HCT116 (cell line): Measurements from ENCODE around the gene ZNF628. TPM values are rescaled to one million over a fixed set of nuclear protein-coding genes. Genes with fewer than 3 reads are reported as not detected.

Experiments used
- ATAC-seq: fragments of 200-7000 bp; cut with Tn5 transposase; 2 replicates; pipeline ENCODE4 v1.9.1; 2020; ENCODE audit warnings: mild to moderate bottlenecking, moderate library complexity
- BruUV-seq: library from RNA; stranded (reverse); fragments of 400-500 nt; replicated peaks from 2 replicates; lab custom pipeline; 2021; lab: Mats Ljungman, UMichigan
- CTCF ChIA-PET: fragments of 300-600 bp; sonication (Branson Sonifier 250); formaldehyde crosslinking; loops from one replicate; lab custom pipeline; 2021; ENCODE audit warnings: antibody characterized with exemption; lab: Charles Lee
- POLR2A ChIA-PET: fragments of 300-600, 350-600 bp; sonication (Branson Sonifier 250); formaldehyde crosslinking; loops from one replicate; lab custom pipeline; 2021; ENCODE audit warnings: antibody characterized with exemption; lab: Charles Lee
- RAD21 ChIA-PET, 2 experiments: fragments of 300-600 bp; sonication (Branson Sonifier 250); formaldehyde crosslinking; loops; one replicate each; lab custom pipeline; 2023; ENCODE audit warnings: low total read pairs in 2 of 2; ENCODE audit not compliant: uncharacterized antibody in 2 of 2, unreplicated experiment in 2 of 2, low non-redundant PET in 1 of 2; lab: Charles Lee
- DNase-seq: peaks from one replicate; pipeline ENCODE4 v3.0.0-alpha.2; 2010; ENCODE audit warnings: low read depth, low spot score
- H2AFZ ChIP-seq: fragments of 200-600 bp; shearing (Covaris generic), sonication (generic); 2 replicates; pipeline ENCODE4 v1.6.1; 2017; ENCODE audit warnings: low read depth, mixed run types, mixed read lengths, antibody characterized with exemption, low read length; ENCODE audit not compliant: poor library complexity, severe bottlenecking
- H3K27ac ChIP-seq: 2 replicates; pipeline ENCODE4 v1.5.1; 2012; ENCODE audit warnings: low read depth, low read length
- H3K27me3 ChIP-seq: fragments of 200-600 bp; sonication (generic); 2 replicates; pipeline ENCODE4 v1.6.1; 2016; ENCODE audit warnings: mixed run types, low read length, mixed read lengths; ENCODE audit not compliant: insufficient read depth
- H3K36me3 ChIP-seq, 2 experiments: fragments of 200-500 bp in 1 of 2; fragments of 200-600 bp in 1 of 2; sonication (Bioruptor generic) in 1 of 2; sonication (generic) in 1 of 2; 2 replicates each; pipeline versions ENCODE4 v1.5.1 to v1.6.1; 2014 to 2016; ENCODE audit warnings: low read length in 2 of 2, inconsistent platforms in 1 of 2, mixed read lengths in 1 of 2, mixed run types in 1 of 2; ENCODE audit not compliant: insufficient read depth in 2 of 2, control insufficient read depth in 1 of 2
- H3K4me1 ChIP-seq, 2 experiments: fragments of 200-600 bp in 1 of 2; sonication (generic) in 1 of 2; 2 replicates each; pipeline versions ENCODE4 v1.5.1 to v1.6.1; 2012 to 2017; ENCODE audit warnings: low read length in 2 of 2, inconsistent platforms in 1 of 2, mild to moderate bottlenecking in 1 of 2, mixed read lengths in 1 of 2, mixed run types in 1 of 2, moderate library complexity in 1 of 2; ENCODE audit not compliant: insufficient read depth in 2 of 2, control insufficient read depth in 1 of 2
- H3K4me2 ChIP-seq: fragments of 200-600 bp; sonication (generic); 2 replicates; pipeline ENCODE4 v1.6.1; 2017; ENCODE audit warnings: mixed run types, low read length, mixed read lengths
- H3K4me3 ChIP-seq, 2 experiments: fragments of 200-600 bp in 1 of 2; sonication (generic) in 1 of 2; replicated peaks in 1 of 2; 2 replicates each; pipeline ENCODE4 v1.5.1; 2011 to 2016; ENCODE audit warnings: low read length in 2 of 2, control low read depth in 1 of 2, low read depth in 1 of 2, mild to moderate bottlenecking in 1 of 2, mixed read lengths in 1 of 2, mixed run types in 1 of 2
- H3K79me2 ChIP-seq: fragments of 200-600 bp; sonication (generic); 2 replicates; pipeline ENCODE4 v1.6.1; 2017; ENCODE audit warnings: mild to moderate bottlenecking, mixed run types, low read length, moderate library complexity, mixed read lengths; ENCODE audit not compliant: insufficient read depth
- H3K9ac ChIP-seq: fragments of 200-600 bp; sonication (generic); 2 replicates; pipeline ENCODE4 v1.6.1; 2016; ENCODE audit warnings: low read length, mixed read lengths
- H3K9me2 ChIP-seq: fragments of 200-600 bp; sonication (generic), shearing (Covaris generic); 2 replicates; pipeline ENCODE4 v1.6.1; 2017; ENCODE audit warnings: mixed run types, mild to moderate bottlenecking, moderate library complexity; ENCODE audit not compliant: insufficient read depth
- H3K9me3 ChIP-seq, 2 experiments: fragments of 200-500 bp in 1 of 2; fragments of 200-600 bp in 1 of 2; sonication (Bioruptor generic) in 1 of 2; sonication (generic) in 1 of 2; 2 replicates each; pipeline ENCODE4 v1.6.1; 2014 to 2017; ENCODE audit warnings: low read length in 2 of 2, mixed read lengths in 2 of 2, inconsistent platforms in 1 of 2, low read depth in 1 of 2, mild to moderate bottlenecking in 1 of 2, mixed run types in 1 of 2, moderate library complexity in 1 of 2; ENCODE audit not compliant: control insufficient read depth in 1 of 2, insufficient read depth in 1 of 2
- H4K20me1 ChIP-seq: fragments of 200-600 bp; sonication (generic), shearing (Covaris generic); 2 replicates; pipeline ENCODE4 v1.6.1; 2017; ENCODE audit warnings: mixed run types, mild to moderate bottlenecking, moderate library complexity; ENCODE audit not compliant: insufficient read depth
- CBX3 ChIP-seq: IDR thresholded peaks from 2 replicates; pipeline ENCODE4 v1.6.1; 2012; ENCODE audit warnings: low read depth
- CEBPB ChIP-seq: IDR thresholded peaks from 2 replicates; pipeline ENCODE4 v1.6.1; 2012; ENCODE audit warnings: low read depth
- EGR1 ChIP-seq: IDR thresholded peaks from 2 replicates; pipeline ENCODE4 v1.6.1; 2012; ENCODE audit warnings: low read depth
- ELF1 ChIP-seq: IDR thresholded peaks from 2 replicates; pipeline ENCODE4 v1.6.1; 2012; ENCODE audit warnings: low read depth, borderline replicate concordance
- EZH2 ChIP-seq: fragments of 200-600 bp; sonication (generic); IDR thresholded peaks from 2 replicates; pipeline ENCODE4 v1.6.1; 2017; ENCODE audit warnings: antibody characterized with exemption, mixed run types
- EZH2phosphoT487 ChIP-seq: fragments of 200-600 bp; IDR thresholded peaks from 2 replicates; pipeline ENCODE4 v1.6.1; 2018; ENCODE audit warnings: antibody characterized with exemption, borderline replicate concordance
- FOSL1 ChIP-seq: IDR thresholded peaks from 2 replicates; pipeline ENCODE4 v1.6.1; 2012; ENCODE audit warnings: low read depth
- POLR2AphosphoS5 ChIP-seq: IDR thresholded peaks from 2 replicates; pipeline ENCODE4 v1.6.1; 2011; ENCODE audit warnings: mild to moderate bottlenecking, low read depth, low read length, moderate library complexity
- RAD21 ChIP-seq: IDR thresholded peaks from 2 replicates; pipeline ENCODE4 v1.6.1; 2012; ENCODE audit warnings: low read depth, mild to moderate bottlenecking
- SP1 ChIP-seq: IDR thresholded peaks from 2 replicates; pipeline ENCODE4 v1.6.1; 2012; ENCODE audit warnings: low read depth
- TCF7L2 ChIP-seq: IDR thresholded peaks from 2 replicates; pipeline ENCODE4 v1.7.0; 2011; ENCODE audit warnings: borderline replicate concordance, inconsistent platforms; ENCODE audit not compliant: insufficient read depth, insufficient read length; ENCODE audit errors: extremely low read depth
- YY1 ChIP-seq: IDR thresholded peaks from 2 replicates; pipeline ENCODE4 v1.6.1; 2011; ENCODE audit warnings: low read length, low read depth, moderate library complexity, mild to moderate bottlenecking; ENCODE audit not compliant: insufficient replicate concordance; ENCODE audit errors: extremely low read depth
- intact Hi-C: fragments of 100-400 bp; cut with micrococcal nuclease; formaldehyde crosslinking; loops from 2 replicates; pipeline ENCODE4 v1.10.0; 2022
- total RNA-seq: library from RNA; stranded (reverse); gene quantifications from one replicate; pipeline ENCODE4 v1.2.1, GENCODE V29; 2021; ENCODE audit not compliant: unreplicated experiment
- TF ChIP-seq, protein P1 (sequence below): IDR thresholded peaks from 2 replicates; pipeline ENCODE4 v1.6.1; 2012; ENCODE audit warnings: low read depth

ZNF628 gene
- total RNA-seq, 1 experiment from 2014 or later = 14.9 TPM

DNA sequence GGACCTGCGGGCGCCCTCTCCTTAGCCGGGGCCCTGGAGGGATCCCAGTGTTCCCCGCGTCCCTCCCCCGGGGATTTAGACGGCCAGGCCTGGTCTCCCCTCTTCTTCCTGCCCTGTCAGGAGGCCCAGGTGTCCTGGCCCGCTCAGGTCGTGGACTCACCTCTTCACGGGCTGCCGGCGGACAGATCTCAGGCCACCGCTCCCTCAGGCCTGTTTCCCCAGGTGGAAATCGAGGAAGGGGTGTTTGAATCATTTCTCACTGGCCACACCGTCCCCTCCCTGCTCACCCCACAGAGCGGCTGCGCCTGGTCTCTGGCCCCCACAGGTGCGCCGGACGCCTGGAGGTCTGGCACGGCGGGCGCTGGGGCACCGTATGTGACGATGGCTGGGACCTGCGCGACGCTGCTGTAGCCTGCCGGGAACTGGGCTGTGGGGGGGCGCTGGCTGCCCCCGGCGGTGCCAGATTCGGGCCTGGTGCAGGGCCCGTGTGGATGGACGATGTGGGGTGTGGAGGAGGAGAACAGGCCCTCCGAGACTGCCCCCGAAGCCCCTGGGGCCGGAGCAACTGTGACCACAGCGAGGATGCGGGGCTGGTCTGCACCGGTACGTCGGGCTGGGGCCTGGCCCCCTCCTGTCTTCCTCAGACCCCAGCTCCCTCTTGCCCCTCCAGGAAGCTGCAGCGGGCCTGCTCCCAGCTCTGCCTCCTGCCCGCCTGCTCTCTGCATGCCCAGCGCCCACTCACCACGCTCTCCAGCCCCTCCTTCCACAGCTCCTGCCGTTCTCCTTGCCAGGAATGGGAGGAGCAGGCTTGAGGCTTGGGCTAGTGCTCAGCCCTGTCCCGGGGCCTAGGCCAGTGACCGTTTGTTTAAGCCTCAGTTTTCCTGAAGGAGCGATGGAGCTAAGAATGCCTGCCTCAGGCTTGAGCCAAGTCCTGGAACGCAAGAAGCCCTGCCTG, 14.3 kb downstream of the ZNF628 start:
- intact Hi-C loops = no loop called here
- Histone ChIP-seq H3K27ac (no peak overlapping the region), H3K36me3 (no peaks in the 10 kb centered on the region), H3K9me2 (no peaks in the 10 kb centered on the region), H3K27me3 (no peaks in the 10 kb centered on the region), H3K4me1 (peaks cover 4 to 25% of the 10 kb centered on the region in 2 experiments; a peak in 3 of 4 replicates), H3K9ac (no peak overlapping the region), H2AFZ (no peak overlapping the region), H3K4me2 (no peak overlapping the region), H4K20me1 (no peaks in the 10 kb centered on the region), H3K4me3 (no peak overlapping the region), H3K9me3 (no peaks in the 10 kb centered on the region), H3K79me2 (peaks cover 1% of the 10 kb centered on the region; the same call in 1 of the 2 replicates)
- POLR2A ChIA-PET = interaction anchor here (0.7 kb wide), 1 partner anchor 14 kb away, joined by 3 read pairs; the partner anchor contains the start of gene ZNF628
- TF ChIP-seq YY1 (no peak), RAD21 (no peak), ELF1 (no peak), CBX3 (no peak), CEBPB (no peak), FOSL1 (no peak), EZH2phosphoT487 (no peak), POLR2AphosphoS5 (no peak), EZH2 (no peak), SP1 (no peak), TCF7L2 (no peak), EGR1 (no peak)
- TF ChIP-seq, protein P1, sequence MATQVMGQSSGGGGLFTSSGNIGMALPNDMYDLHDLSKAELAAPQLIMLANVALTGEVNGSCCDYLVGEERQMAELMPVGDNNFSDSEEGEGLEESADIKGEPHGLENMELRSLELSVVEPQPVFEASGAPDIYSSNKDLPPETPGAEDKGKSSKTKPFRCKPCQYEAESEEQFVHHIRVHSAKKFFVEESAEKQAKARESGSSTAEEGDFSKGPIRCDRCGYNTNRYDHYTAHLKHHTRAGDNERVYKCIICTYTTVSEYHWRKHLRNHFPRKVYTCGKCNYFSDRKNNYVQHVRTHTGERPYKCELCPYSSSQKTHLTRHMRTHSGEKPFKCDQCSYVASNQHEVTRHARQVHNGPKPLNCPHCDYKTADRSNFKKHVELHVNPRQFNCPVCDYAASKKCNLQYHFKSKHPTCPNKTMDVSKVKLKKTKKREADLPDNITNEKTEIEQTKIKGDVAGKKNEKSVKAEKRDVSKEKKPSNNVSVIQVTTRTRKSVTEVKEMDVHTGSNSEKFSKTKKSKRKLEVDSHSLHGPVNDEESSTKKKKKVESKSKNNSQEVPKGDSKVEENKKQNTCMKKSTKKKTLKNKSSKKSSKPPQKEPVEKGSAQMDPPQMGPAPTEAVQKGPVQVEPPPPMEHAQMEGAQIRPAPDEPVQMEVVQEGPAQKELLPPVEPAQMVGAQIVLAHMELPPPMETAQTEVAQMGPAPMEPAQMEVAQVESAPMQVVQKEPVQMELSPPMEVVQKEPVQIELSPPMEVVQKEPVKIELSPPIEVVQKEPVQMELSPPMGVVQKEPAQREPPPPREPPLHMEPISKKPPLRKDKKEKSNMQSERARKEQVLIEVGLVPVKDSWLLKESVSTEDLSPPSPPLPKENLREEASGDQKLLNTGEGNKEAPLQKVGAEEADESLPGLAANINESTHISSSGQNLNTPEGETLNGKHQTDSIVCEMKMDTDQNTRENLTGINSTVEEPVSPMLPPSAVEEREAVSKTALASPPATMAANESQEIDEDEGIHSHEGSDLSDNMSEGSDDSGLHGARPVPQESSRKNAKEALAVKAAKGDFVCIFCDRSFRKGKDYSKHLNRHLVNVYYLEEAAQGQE = no peak
- RAD21 ChIA-PET = no interaction called here
- CTCF ChIA-PET = no interaction called here
- ATAC-seq (no peak), DNase-seq (no peak)
- no TSS peak for BruUV-seq
